AG08396 (cell line): Measurements from ENCODE around the gene OR10A3.

Experiments
- DNase-seq: peaks from one replicate; pipeline ENCODE4 v3.0.0; 2012; ENCODE audit warnings: low spot score, mixed read lengths

Gene OR10A3

GRCh38 chr11:7892059-7892699 is 49.3 kb downstream of the OR10A3 start:
- DNase-seq, result peak; percentile 73

GRCh38 chr11:7890417-7891172 is 50.9 kb downstream of the OR10A3 start:
- no peak for DNase-seq

GRCh38 chr11:7889985-7890384 is 51.5 kb downstream of the OR10A3 start:
- DNase-seq, result no peak
